ENCODE results near the gene ARPC5. TPM values are rescaled to one million over a fixed set of nuclear protein-coding genes. Genes with fewer than 3 reads are reported as not detected.

Gene ARPC5
- total and polyA plus RNA-seq, 9 of the 15 experiments (the other 6 are each of a cell fraction or from before 2014, with no cell fraction given): 71.8 to 150 (median 91.6) TPM

DNA sequence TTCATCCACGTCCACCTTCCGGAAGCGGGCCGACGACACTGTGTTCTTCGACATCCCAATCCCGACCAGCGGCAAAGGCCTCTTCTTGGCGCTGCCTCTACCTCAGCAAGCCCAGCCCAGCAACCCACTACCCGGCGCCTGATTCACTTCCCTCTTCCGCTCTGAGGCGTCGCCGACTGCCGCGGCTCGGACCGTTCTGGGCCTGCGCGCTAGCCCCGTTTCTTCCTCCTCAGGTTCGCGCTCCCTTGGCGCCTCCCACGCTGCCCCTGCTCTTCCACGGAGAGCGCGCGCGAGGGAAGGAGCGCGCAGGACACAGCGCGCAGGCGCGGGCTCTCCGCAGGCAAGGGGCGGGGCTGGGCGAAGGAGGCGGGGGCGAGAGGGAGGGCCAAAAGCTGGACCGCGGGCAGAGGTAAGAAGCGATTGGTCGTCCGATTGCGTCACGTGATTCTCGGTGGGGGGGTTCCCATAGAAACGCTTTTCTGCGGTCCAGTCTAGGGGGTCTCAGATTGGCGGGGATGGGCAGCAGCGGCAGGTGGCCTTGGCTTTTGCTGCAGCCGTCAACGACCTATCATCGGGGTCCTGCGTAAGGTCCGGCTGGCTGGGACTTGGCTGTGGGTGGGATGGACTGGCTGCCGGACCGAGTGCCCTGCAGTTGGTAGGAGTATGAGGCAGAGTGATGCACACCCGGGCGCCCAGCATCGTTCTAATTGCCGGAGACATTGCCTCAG lies at the start of gene ARPC5 (continued):
- TF ChIP-seq, protein P1, sequence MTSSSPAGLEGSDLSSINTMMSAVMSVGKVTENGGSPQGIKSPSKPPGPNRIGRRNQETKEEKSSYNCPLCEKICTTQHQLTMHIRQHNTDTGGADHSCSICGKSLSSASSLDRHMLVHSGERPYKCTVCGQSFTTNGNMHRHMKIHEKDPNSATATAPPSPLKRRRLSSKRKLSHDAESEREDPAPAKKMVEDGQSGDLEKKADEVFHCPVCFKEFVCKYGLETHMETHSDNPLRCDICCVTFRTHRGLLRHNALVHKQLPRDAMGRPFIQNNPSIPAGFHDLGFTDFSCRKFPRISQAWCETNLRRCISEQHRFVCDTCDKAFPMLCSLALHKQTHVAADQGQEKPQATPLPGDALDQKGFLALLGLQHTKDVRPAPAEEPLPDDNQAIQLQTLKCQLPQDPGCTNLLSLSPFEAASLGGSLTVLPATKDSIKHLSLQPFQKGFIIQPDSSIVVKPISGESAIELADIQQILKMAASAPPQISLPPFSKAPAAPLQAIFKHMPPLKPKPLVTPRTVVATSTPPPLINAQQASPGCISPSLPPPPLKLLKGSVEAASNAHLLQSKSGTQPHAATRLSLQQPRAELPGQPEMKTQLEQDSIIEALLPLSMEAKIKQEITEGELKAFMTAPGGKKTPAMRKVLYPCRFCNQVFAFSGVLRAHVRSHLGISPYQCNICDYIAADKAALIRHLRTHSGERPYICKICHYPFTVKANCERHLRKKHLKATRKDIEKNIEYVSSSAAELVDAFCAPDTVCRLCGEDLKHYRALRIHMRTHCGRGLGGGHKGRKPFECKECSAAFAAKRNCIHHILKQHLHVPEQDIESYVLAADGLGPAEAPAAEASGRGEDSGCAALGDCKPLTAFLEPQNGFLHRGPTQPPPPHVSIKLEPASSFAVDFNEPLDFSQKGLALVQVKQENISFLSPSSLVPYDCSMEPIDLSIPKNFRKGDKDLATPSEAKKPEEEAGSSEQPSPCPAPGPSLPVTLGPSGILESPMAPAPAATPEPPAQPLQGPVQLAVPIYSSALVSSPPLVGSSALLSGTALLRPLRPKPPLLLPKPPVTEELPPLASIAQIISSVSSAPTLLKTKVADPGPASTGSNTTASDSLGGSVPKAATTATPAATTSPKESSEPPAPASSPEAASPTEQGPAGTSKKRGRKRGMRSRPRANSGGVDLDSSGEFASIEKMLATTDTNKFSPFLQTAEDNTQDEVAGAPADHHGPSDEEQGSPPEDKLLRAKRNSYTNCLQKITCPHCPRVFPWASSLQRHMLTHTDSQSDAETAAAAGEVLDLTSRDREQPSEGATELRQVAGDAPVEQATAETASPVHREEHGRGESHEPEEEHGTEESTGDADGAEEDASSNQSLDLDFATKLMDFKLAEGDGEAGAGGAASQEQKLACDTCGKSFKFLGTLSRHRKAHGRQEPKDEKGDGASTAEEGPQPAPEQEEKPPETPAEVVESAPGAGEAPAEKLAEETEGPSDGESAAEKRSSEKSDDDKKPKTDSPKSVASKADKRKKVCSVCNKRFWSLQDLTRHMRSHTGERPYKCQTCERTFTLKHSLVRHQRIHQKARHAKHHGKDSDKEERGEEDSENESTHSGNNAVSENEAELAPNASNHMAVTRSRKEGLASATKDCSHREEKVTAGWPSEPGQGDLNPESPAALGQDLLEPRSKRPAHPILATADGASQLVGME (CRISPR knock-in tag; IDR thresholded peaks at IDR 0.05): peak; percentile 91
- TF ChIP-seq TEAD1 (CRISPR knock-in tag; IDR thresholded peaks at IDR 0.05) (peak in 1 of 2 experiments; percentile 60; a peak in 1 of 4 replicates), CBX3 (IDR thresholded peaks at IDR 0.05; ENCODE audit: borderline replicate concordance in 1 of 2, low read length in 2 of 2) (peak in 1 of 2 experiments; percentile 13; a peak in 1 of 3 replicates), ZNF274 (IDR thresholded peaks at IDR 0.05; ENCODE audit: borderline replicate concordance, low read depth, low read length) (no peak), POLR2H (tag; IDR thresholded peaks at IDR 0.05; ENCODE audit: low read depth) (peak; percentile 76), SOX6 (IDR thresholded peaks at IDR 0.05) (peak; percentile 30; the same call in 1 of the 2 replicates), SUPT5H (IDR thresholded peaks at IDR 0.05) (peak; percentile 96), ZC3H8 (IDR thresholded peaks at IDR 0.05) (no peak), BHLHE40 (IDR thresholded peaks at IDR 0.05; ENCODE audit: low read length) (peak; percentile 78; the same call in 1 of the 2 replicates), DNMT1 (IDR thresholded peaks at IDR 0.05) (no peak), ZBTB1 (CRISPR knock-in tag; IDR thresholded peaks at IDR 0.05; ENCODE audit: borderline replicate concordance, low read depth) (peak; percentile 24; the same call in 1 of the 2 replicates), YY1 (IDR thresholded peaks at IDR 0.05; ENCODE audit: borderline replicate concordance in 1 of 3, control insufficient read depth in 1 of 3, extremely low read depth in 1 of 3, insufficient read depth in 3 of 3, insufficient read length in 1 of 3, insufficient replicate concordance in 2 of 3, low read depth in 1 of 3, low read length in 2 of 3) (peak in 2 of 3 experiments; percentile 8 to 11), IRF2 (CRISPR knock-in tag; IDR thresholded peaks at IDR 0.05) (no peak), SP1 (CRISPR knock-in tag; IDR thresholded peaks at IDR 0.05) (peak; percentile 78), MBD2 (IDR thresholded peaks at IDR 0.05; ENCODE audit: borderline replicate concordance, low read depth) (peak; percentile 71; the same call in 1 of the 2 replicates)
- TF ChIP-seq, protein P2, sequence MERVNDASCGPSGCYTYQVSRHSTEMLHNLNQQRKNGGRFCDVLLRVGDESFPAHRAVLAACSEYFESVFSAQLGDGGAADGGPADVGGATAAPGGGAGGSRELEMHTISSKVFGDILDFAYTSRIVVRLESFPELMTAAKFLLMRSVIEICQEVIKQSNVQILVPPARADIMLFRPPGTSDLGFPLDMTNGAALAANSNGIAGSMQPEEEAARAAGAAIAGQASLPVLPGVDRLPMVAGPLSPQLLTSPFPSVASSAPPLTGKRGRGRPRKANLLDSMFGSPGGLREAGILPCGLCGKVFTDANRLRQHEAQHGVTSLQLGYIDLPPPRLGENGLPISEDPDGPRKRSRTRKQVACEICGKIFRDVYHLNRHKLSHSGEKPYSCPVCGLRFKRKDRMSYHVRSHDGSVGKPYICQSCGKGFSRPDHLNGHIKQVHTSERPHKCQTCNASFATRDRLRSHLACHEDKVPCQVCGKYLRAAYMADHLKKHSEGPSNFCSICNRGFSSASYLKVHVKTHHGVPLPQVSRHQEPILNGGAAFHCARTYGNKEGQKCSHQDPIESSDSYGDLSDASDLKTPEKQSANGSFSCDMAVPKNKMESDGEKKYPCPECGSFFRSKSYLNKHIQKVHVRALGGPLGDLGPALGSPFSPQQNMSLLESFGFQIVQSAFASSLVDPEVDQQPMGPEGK (CRISPR knock-in tag; IDR thresholded peaks at IDR 0.05; ENCODE audit: borderline replicate concordance): no peak
- TF ChIP-seq, protein P3, sequence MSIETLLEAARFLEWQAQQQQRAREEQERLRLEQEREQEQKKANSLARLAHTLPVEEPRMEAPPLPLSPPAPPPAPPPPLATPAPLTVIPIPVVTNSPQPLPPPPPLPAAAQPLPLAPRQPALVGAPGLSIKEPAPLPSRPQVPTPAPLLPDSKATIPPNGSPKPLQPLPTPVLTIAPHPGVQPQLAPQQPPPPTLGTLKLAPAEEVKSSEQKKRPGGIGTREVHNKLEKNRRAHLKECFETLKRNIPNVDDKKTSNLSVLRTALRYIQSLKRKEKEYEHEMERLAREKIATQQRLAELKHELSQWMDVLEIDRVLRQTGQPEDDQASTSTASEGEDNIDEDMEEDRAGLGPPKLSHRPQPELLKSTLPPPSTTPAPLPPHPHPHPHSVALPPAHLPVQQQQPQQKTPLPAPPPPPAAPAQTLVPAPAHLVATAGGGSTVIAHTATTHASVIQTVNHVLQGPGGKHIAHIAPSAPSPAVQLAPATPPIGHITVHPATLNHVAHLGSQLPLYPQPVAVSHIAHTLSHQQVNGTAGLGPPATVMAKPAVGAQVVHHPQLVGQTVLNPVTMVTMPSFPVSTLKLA (conservative IDR thresholded peaks at IDR 0.05): peak; percentile 32 to 67; a peak in 3 of 4 replicates

Measured in K562 (cell line).